Bronchial epithelial cell (primary cell): ENCODE data around the gene HEXIM2. TPM values are rescaled to one million over a fixed set of nuclear protein-coding genes. Genes with fewer than 3 reads are reported as not detected.

Source experiments
- DNase-seq: peaks from one replicate; pipeline ENCODE4 v3.0.0-alpha.2; 2010; ENCODE audit warnings: low read depth
- FAIRE-seq: peaks from 2 replicates; lab custom pipeline; 2011; peaks lifted over from hg19 to GRCh38; lab: Jason Lieb, UNC
- H3K27me3 ChIP-seq: 2 replicates; pipeline ENCODE4 v1.5.1; 2011; ENCODE audit warnings: low read length; ENCODE audit not compliant: control insufficient read depth, insufficient read depth
- H3K36me3 ChIP-seq: 2 replicates; pipeline ENCODE4 v1.5.1; 2011; ENCODE audit warnings: low read length; ENCODE audit not compliant: control insufficient read depth, insufficient read depth
- H3K4me3 ChIP-seq: 2 replicates; pipeline ENCODE4 v1.5.1; 2011; ENCODE audit warnings: mild to moderate bottlenecking, low read depth, low read length, control low read depth
- CTCF ChIP-seq: IDR thresholded peaks from 2 replicates; pipeline ENCODE4 v1.5.1; 2011; ENCODE audit warnings: mild to moderate bottlenecking, moderate library complexity, low read length, control low read depth, inconsistent platforms; ENCODE audit not compliant: insufficient read depth, severe bottlenecking
- total RNA-seq: library from RNA; depleted of rRNA; stranded (reverse); fragments of >200 nt; gene quantifications from 2 replicates; pipeline ENCODE4 v1.2.1, GENCODE V29; 2014

Gene HEXIM2
- total RNA-seq, 1 donor from 2014 or later: 4.7 TPM

- H3K27me3 ChIP-seq: no peaks in the 10 kb centered on the region
- no peaks in the 10 kb centered on the region for H3K36me3 ChIP-seq
- FAIRE-seq (no peak), DNase-seq (no peak)
- TF ChIP-seq CTCF: no peak
- H3K4me3 ChIP-seq: no peak overlapping the region
These were observed 36.2 kb upstream of the HEXIM2 start for GRCh38 chr17:45125509-45125908.

GRCh38 chr17:45127207-45127547 lies 34.5 kb upstream of the HEXIM2 start:
- no peak for TF ChIP-seq CTCF
- DNase-seq: no peak
- Histone ChIP-seq H3K4me3 (no peak overlapping the region), H3K27me3 (no peaks in the 10 kb centered on the region), H3K36me3 (no peaks in the 10 kb centered on the region)
- FAIRE-seq: no peak

- no peak overlapping the region for H3K4me3 ChIP-seq
- no peaks in the 10 kb centered on the region for H3K27me3 ChIP-seq
- TF ChIP-seq CTCF: no peak
- no peaks in the 10 kb centered on the region for H3K36me3 ChIP-seq
- no peak for FAIRE-seq
- DNase-seq: peak; percentile 55
These were observed 34.0 kb upstream of the HEXIM2 start for GRCh38 chr17:45127548-45128300.

- no peak for FAIRE-seq
- DNase-seq: no peak
- Histone ChIP-seq H3K36me3 (no peaks in the 10 kb centered on the region), H3K27me3 (no peaks in the 10 kb centered on the region), H3K4me3 (no peak overlapping the region)
- no peak for TF ChIP-seq CTCF
These were observed 33.3 kb upstream of the HEXIM2 start for GRCh38 chr17:45128331-45128730.

- Histone ChIP-seq H3K27me3 (no peaks in the 10 kb centered on the region), H3K4me3 (no peak overlapping the region), H3K36me3 (no peaks in the 10 kb centered on the region)
- DNase-seq (no peak), FAIRE-seq (no peak)
- no peak for TF ChIP-seq CTCF
These were observed 32.7 kb upstream of the HEXIM2 start for GRCh38 chr17:45128989-45129388.

- FAIRE-seq (no peak), DNase-seq (no peak)
- TF ChIP-seq CTCF: no peak
- H3K27me3 ChIP-seq: no peaks in the 10 kb centered on the region
- no peaks in the 10 kb centered on the region for H3K36me3 ChIP-seq
- no peak overlapping the region for H3K4me3 ChIP-seq
These were observed 32.2 kb upstream of the HEXIM2 start for GRCh38 chr17:45129426-45129939.
